IMR-90 (cell line): Measurements from ENCODE around the gene SLC46A2. TPM values are rescaled to one million over a fixed set of nuclear protein-coding genes. Genes with fewer than 3 reads are reported as not detected.

ENCODE experiments used
- ATAC-seq: fragments of 200-7000 bp; cut with Tn5 transposase; 2 replicates; pipeline ENCODE4 v1.9.1; 2020; ENCODE audit warnings: low read depth, mild to moderate bottlenecking, moderate library complexity
- BruUV-seq: library from RNA; stranded (reverse); fragments of 400-500 nt; replicated peaks from 2 replicates; lab custom pipeline; 2021; lab: Mats Ljungman, UMichigan
- CTCF ChIA-PET: fragments of 300-600 bp; formaldehyde crosslinking; extraction: SDS; loops from one replicate; lab custom pipeline; 2021; ENCODE audit warnings: antibody characterized with exemption; lab: Yijun Ruan, JAX
- POLR2A ChIA-PET: fragments of 300-600 bp; sonication (Branson Sonifier 250); formaldehyde crosslinking; loops from one replicate; lab custom pipeline; 2022; ENCODE audit warnings: antibody characterized with exemption; ENCODE audit not compliant: unreplicated experiment; lab: Charles Lee
- DNase-seq: peaks from one replicate; pipeline ENCODE4 v3.0.0; 2013
- H2AFZ ChIP-seq: replicated peaks from 2 replicates; pipeline ENCODE3; 2013; ENCODE audit warnings: low read length, mild to moderate bottlenecking; ENCODE audit not compliant: poor library complexity
- H2AK5ac ChIP-seq: 2 replicates; pipeline ENCODE4 v1.6.1; 2013; ENCODE audit warnings: low read depth, low read length, inconsistent platforms
- H2AK9ac ChIP-seq: replicated peaks from 2 replicates; pipeline ENCODE3; 2013; ENCODE audit warnings: mild to moderate bottlenecking, low read depth, low read length, moderate library complexity; ENCODE audit not compliant: poor library complexity
- H2BK120ac ChIP-seq: 2 replicates; pipeline ENCODE4 v1.6.1; 2013; ENCODE audit warnings: low read depth, low read length, inconsistent platforms
- H2BK15ac ChIP-seq: 3 replicates; pipeline ENCODE4 v1.6.1; 2013; ENCODE audit warnings: low read depth, low read length, inconsistent platforms
- H2BK20ac ChIP-seq: 2 replicates; pipeline ENCODE4 v1.6.1; 2013; ENCODE audit warnings: low read depth, mild to moderate bottlenecking, inconsistent platforms, low read length, moderate library complexity
- H2BK5ac ChIP-seq: 2 replicates; pipeline ENCODE4 v1.6.1; 2013; ENCODE audit warnings: mild to moderate bottlenecking, low read depth, low read length, inconsistent platforms; ENCODE audit not compliant: poor library complexity, severe bottlenecking
- H3K14ac ChIP-seq: replicated peaks from 2 replicates; pipeline ENCODE4 v1.6.1; 2013; ENCODE audit warnings: low read depth, low read length, inconsistent platforms
- H3K18ac ChIP-seq: 2 replicates; pipeline ENCODE4 v1.6.1; 2013; ENCODE audit warnings: low read depth, low read length, control low read depth
- H3K23ac ChIP-seq: 2 replicates; pipeline ENCODE4 v1.6.1; 2013; ENCODE audit warnings: low read depth, low read length, inconsistent platforms
- H3K27ac ChIP-seq: 2 replicates; pipeline ENCODE4 v1.5.1; 2013; ENCODE audit warnings: mild to moderate bottlenecking, control low read depth, low read length; ENCODE audit not compliant: insufficient read depth
- H3K27me3 ChIP-seq: 2 replicates; pipeline ENCODE4 v1.6.1; 2013; ENCODE audit warnings: low read length; ENCODE audit not compliant: control insufficient read depth, insufficient read depth
- H3K36me3 ChIP-seq: 2 replicates; pipeline ENCODE4 v1.6.1; 2013; ENCODE audit warnings: low read length, mixed read lengths; ENCODE audit not compliant: control insufficient read depth, insufficient read depth
- H3K4ac ChIP-seq: 2 replicates; pipeline ENCODE4 v1.6.1; 2013; ENCODE audit warnings: low read depth, low read length, inconsistent platforms
- H3K4me1 ChIP-seq: 2 replicates; pipeline ENCODE4 v1.6.1; 2013; ENCODE audit warnings: low read length, mixed read lengths; ENCODE audit not compliant: control insufficient read depth, insufficient read depth
- H3K4me2 ChIP-seq: 2 replicates; pipeline ENCODE4 v1.6.1; 2013; ENCODE audit warnings: low read depth, mild to moderate bottlenecking, control low read depth, low read length, moderate library complexity
- H3K4me3 ChIP-seq: 2 replicates; pipeline ENCODE4 v1.5.1; 2013; ENCODE audit warnings: low read depth, mild to moderate bottlenecking, control low read depth, low read length, moderate library complexity; ENCODE audit not compliant: insufficient read depth
- H3K56ac ChIP-seq: 2 replicates; pipeline ENCODE4 v1.6.1; 2013; ENCODE audit warnings: low read length, inconsistent platforms; ENCODE audit not compliant: insufficient read depth; ENCODE audit errors: extremely low read depth
- H3K79me1 ChIP-seq, 2 experiments: 2 replicates each; pipeline ENCODE4 v1.6.1; 2013; ENCODE audit warnings: low read length in 2 of 2, inconsistent platforms in 1 of 2, low read depth in 1 of 2
- H3K9ac ChIP-seq: 2 replicates; pipeline ENCODE4 v1.6.1; 2013; ENCODE audit warnings: low read depth, low read length, control low read depth
- H3K9me1 ChIP-seq: 2 replicates; pipeline ENCODE4 v1.6.1; 2013; ENCODE audit warnings: low read length, inconsistent platforms; ENCODE audit not compliant: insufficient read depth
- H3K9me3 ChIP-seq: 2 replicates; pipeline ENCODE4 v1.6.1; 2013; ENCODE audit warnings: low read length; ENCODE audit not compliant: control insufficient read depth, insufficient read depth
- H4K20me1 ChIP-seq: 2 replicates; pipeline ENCODE4 v1.6.1; 2013; ENCODE audit warnings: low read length, inconsistent platforms; ENCODE audit not compliant: insufficient read depth
- H4K5ac ChIP-seq: 2 replicates; pipeline ENCODE4 v1.6.1; 2013; ENCODE audit warnings: mild to moderate bottlenecking, low read depth, low read length, control low read depth
- H4K8ac ChIP-seq, 2 experiments: 2 replicates each; pipeline ENCODE4 v1.6.1; 2013; ENCODE audit warnings: low read depth in 2 of 2, low read length in 2 of 2, control low read depth in 1 of 2, inconsistent platforms in 1 of 2
- H4K91ac ChIP-seq: 2 replicates; pipeline ENCODE4 v1.6.1; 2013; ENCODE audit warnings: low read depth, low read length, inconsistent platforms; ENCODE audit not compliant: insufficient read depth
- CEBPB ChIP-seq: IDR thresholded peaks from 2 replicates; pipeline ENCODE4 v1.6.1; 2012; ENCODE audit warnings: low read depth, low read length, improper control_type of control experiment
- CHD1 ChIP-seq: IDR thresholded peaks from 2 replicates; pipeline ENCODE4 v1.6.1; 2012; ENCODE audit warnings: low read depth, low read length, improper control_type of control experiment
- CTCF ChIP-seq: conservative IDR thresholded peaks from 2 replicates; pipeline ENCODE4 v1.5.1; 2012; ENCODE audit warnings: mild to moderate bottlenecking, low read depth, low read length, improper control_type of control experiment
- ELK1 ChIP-seq: fragments of 150-350 bp; IDR thresholded peaks from 2 replicates; pipeline ENCODE4 v1.6.1; 2016; ENCODE audit warnings: low read depth, mild to moderate bottlenecking, low read length, moderate library complexity, borderline replicate concordance
- MAFK ChIP-seq: IDR thresholded peaks from 2 replicates; pipeline ENCODE4 v1.6.1; 2012; ENCODE audit warnings: low read depth, low read length, improper control_type of control experiment
- MAZ ChIP-seq: IDR thresholded peaks from 2 replicates; pipeline ENCODE4 v1.6.1; 2012; ENCODE audit warnings: low read depth, mild to moderate bottlenecking, low read length, improper control_type of control experiment, moderate library complexity, borderline replicate concordance
- MXI1 ChIP-seq: IDR thresholded peaks from 2 replicates; pipeline ENCODE4 v1.6.1; 2012; ENCODE audit warnings: low read depth, mild to moderate bottlenecking, low read length, moderate library complexity, borderline replicate concordance
- POLR2A ChIP-seq: IDR thresholded peaks from 2 replicates; pipeline ENCODE4 v1.6.1; 2012; ENCODE audit warnings: mild to moderate bottlenecking, low read depth, low read length
- RAD21 ChIP-seq: IDR thresholded peaks from 2 replicates; pipeline ENCODE4 v1.6.1; 2012; ENCODE audit warnings: low read length, improper control_type of control experiment
- RCOR1 ChIP-seq: IDR thresholded peaks from 2 replicates; pipeline ENCODE4 v1.6.1; 2012; ENCODE audit warnings: mild to moderate bottlenecking, low read length, improper control_type of control experiment; ENCODE audit not compliant: insufficient replicate concordance
- RFX5 ChIP-seq: IDR thresholded peaks from 2 replicates; pipeline ENCODE4 v1.8.0; 2012; ENCODE audit warnings: low read depth, mild to moderate bottlenecking, low read length, moderate library complexity
- SMC3 ChIP-seq: fragments of 150-350 bp; IDR thresholded peaks from 2 replicates; pipeline ENCODE4 v1.6.1; 2016; ENCODE audit warnings: low read depth, mild to moderate bottlenecking, antibody characterized with exemption, low read length, moderate library complexity
- USF2 ChIP-seq: fragments of 150-350 bp; IDR thresholded peaks from 2 replicates; pipeline ENCODE4 v1.6.1; 2017; ENCODE audit warnings: mild to moderate bottlenecking, antibody characterized with exemption, low read length, low read depth
- WGBS, 2 experiments: methylation state at CpG; one replicate each; pipeline versions ENCODE4 v1.1.5 to v1.1.7; 2013; ENCODE audit warnings: missing lambda C conversion rate in 2 of 2; ENCODE audit not compliant: insufficient read length in 1 of 2; ENCODE audit errors: extremely low coverage in 2 of 2; 5-methylcytosine and 5-hydroxymethylcytosine counted together
- dilution Hi-C: fragments of 300-500 bp; cut with HindIII; formaldehyde crosslinking; loops from one replicate; pipeline ENCODE4 v1.14.3; 2018; ENCODE audit warnings: low sequenced_read_pairs; ENCODE audit not compliant: unreplicated experiment
- in situ Hi-C: fragments of 300-500 bp; cut with MboI; formaldehyde crosslinking; loops from 3 replicates; pipeline ENCODE4 v1.14.3; 2019; ENCODE audit warnings: low sequenced_read_pairs, inconsistent platforms, mixed read lengths
- intact Hi-C: fragments of 100-400 bp; cut with micrococcal nuclease; formaldehyde crosslinking; loops from 2 replicates; pipeline ENCODE4 v1.10.0; 2022
- polyA plus RNA-seq, 3 experiments: library from polyadenylated mRNA; depleted of rRNA; stranded (reverse); fragments of >200 nt; gene quantifications; 2 replicates each; pipeline ENCODE4 v1.2.3, GENCODE V29; 2012; ENCODE audit warnings: low replicate concordance in 1 of 3
- total RNA-seq: library from RNA; depleted of rRNA; stranded (reverse); fragments of >200 nt; gene quantifications from 2 replicates; pipeline ENCODE4 v1.2.3, GENCODE V29; 2012

The SLC46A2 gene
- total and polyA plus RNA-seq, 2 of the 4 experiments (the other 2 are of a cell fraction): not detected

GRCh38 chr9:112894699-112895098 lies 4.0 kb upstream of the SLC46A2 start:
- no CpG with 5 or more reads among the region's 1 CpG for WGBS, 2 experiments
- no peak overlapping the region for H2BK5ac ChIP-seq
- H2AK9ac ChIP-seq: no peak overlapping the region
- ATAC-seq: no peak
- no peak overlapping the region for H3K4me2 ChIP-seq
- H3K4ac ChIP-seq: no peak overlapping the region
- H3K27me3 ChIP-seq: peaks cover 41% of the 10 kb centered on the region
- H3K27ac ChIP-seq: no peak overlapping the region
- intact Hi-C loops (no loop called here), in situ Hi-C loops (no loop called here), dilution Hi-C loops (no loop called here)
- TF ChIP-seq MAZ (no peak), CEBPB (no peak), RAD21 (no peak), RFX5 (no peak), ELK1 (no peak), CTCF (no peak), POLR2A (no peak), USF2 (no peak), SMC3 (no peak), CHD1 (no peak), MAFK (no peak), MXI1 (no peak), RCOR1 (no peak)
- no peak overlapping the region for H4K5ac ChIP-seq
- no peak overlapping the region for H2AFZ ChIP-seq
- H3K4me3 ChIP-seq: no peak overlapping the region
- no peak overlapping the region for H3K56ac ChIP-seq
- H3K9me1 ChIP-seq: no peaks in the 10 kb centered on the region
- no peak overlapping the region for H3K18ac ChIP-seq
- H4K20me1 ChIP-seq: no peaks in the 10 kb centered on the region
- H2BK120ac ChIP-seq: no peak overlapping the region
- no peaks in the 10 kb centered on the region for H3K4me1 ChIP-seq
- BruUV-seq: no TSS peak
- ChIA-PET CTCF (interaction anchor here (1.8 kb wide), 1 partner anchor 9 kb away, joined by 8 read pairs; no protein-coding TSS in a partner anchor), POLR2A (interaction anchor here (0.7 kb wide), 1 partner anchor 20 kb away, joined by 4 read pairs; no protein-coding TSS in a partner anchor)
- no peak for DNase-seq
- H4K8ac ChIP-seq: no peak overlapping the region
- no peak overlapping the region for H3K9ac ChIP-seq
- no peak overlapping the region for H3K14ac ChIP-seq
- no peak overlapping the region for H2BK15ac ChIP-seq
- H3K9me3 ChIP-seq: no peaks in the 10 kb centered on the region
- H2AK5ac ChIP-seq: no peak overlapping the region
- H2BK20ac ChIP-seq: no peak overlapping the region
- no peaks in the 10 kb centered on the region for H3K36me3 ChIP-seq
- no peak overlapping the region for H4K91ac ChIP-seq
- H3K23ac ChIP-seq: no peak overlapping the region
- H3K79me1 ChIP-seq: no peaks in the 10 kb centered on the region
